HG02885 (cell line): ENCODE measurements around the gene CTIF.

ENCODE experiments used
- ATAC-seq: cut with Tn5 transposase; IDR thresholded peaks from one replicate; pipeline ENCODE4 v1.9.1; 2021; ENCODE audit warnings: mild to moderate bottlenecking; ENCODE audit not compliant: unreplicated experiment, poor library complexity

Gene CTIF

DNA sequence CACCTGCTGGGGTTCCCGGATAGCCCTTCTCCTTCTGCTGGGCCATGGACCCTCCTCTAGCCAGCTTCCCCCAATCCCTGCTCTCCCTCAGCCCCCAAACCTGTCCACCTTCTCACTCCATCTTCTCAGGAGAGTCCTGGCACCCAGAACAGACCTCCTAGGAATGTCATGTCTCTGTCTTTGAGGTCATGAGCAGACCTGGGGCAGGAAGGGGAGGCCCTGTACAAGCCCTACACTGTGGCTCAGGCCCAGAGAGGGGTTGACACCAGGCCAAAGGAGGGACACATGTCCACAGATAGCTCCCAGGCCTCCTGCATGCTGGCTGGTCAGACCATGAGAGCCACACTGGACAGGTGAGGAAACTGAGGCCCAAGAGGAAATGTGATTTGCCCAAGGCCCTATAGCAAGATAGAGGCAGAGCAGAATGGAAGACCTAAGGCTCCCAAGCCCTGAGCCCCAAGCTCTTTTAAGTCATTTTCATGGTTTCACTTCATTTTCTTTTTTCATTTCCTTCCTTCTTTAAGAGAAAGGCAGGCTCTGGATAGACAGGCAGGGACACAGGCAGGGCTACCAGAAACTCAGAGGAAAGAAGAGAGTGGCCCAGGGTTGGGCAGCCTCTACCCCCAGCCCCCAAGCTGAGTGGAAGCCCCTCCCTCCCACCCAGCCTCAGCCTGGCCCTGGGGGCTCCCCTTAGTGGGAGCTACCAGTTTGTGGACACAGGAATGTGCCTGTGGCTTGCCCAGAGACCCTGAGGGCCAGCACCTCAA is 252.2 kb downstream of the CTIF start:
- no peak for ATAC-seq

DNA sequence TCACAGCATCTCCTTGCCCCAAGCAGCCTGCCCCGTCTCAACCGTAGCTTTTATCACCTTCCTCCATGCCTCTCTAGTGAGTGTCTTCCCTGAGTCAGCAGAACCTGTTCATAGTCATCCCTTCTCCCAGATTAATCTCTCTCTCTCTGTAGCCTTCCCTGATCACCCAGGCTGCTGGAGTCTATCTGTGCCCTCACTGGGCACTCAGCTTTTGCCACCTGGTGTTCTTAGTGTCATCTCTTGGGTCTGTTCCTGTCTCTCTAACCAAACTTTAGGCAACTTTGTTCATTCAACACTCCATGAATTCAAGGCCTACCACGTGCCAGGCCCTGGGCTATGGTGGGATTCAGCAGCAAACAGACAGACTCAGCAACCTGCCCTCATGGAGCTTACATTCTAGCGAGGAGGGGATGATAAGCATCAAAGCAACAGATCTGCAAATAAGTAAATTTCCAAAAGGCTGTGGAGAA is 252.8 kb downstream of the CTIF start:
- no peak for ATAC-seq

DNA sequence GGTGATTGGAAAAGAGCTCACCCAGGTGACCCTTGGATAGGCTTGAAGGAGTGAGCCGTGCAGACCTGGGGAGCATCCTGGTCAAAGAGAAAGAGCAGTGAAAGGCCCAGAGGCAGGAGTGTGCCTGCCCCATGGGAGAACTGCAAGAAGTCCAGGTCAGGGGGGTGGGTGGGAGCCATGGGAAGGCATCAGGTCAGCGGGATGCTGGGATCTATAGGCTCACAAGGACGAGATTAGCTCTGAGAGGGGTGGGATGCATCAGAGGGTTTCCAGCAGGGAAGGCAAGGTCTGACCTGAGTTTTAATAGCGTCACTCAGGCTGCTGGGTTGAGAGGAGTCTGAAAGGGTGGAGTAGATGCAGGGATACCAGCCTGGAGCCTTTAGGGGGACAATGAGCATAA is 253.3 kb downstream of the CTIF start:
- no peak for ATAC-seq

DNA sequence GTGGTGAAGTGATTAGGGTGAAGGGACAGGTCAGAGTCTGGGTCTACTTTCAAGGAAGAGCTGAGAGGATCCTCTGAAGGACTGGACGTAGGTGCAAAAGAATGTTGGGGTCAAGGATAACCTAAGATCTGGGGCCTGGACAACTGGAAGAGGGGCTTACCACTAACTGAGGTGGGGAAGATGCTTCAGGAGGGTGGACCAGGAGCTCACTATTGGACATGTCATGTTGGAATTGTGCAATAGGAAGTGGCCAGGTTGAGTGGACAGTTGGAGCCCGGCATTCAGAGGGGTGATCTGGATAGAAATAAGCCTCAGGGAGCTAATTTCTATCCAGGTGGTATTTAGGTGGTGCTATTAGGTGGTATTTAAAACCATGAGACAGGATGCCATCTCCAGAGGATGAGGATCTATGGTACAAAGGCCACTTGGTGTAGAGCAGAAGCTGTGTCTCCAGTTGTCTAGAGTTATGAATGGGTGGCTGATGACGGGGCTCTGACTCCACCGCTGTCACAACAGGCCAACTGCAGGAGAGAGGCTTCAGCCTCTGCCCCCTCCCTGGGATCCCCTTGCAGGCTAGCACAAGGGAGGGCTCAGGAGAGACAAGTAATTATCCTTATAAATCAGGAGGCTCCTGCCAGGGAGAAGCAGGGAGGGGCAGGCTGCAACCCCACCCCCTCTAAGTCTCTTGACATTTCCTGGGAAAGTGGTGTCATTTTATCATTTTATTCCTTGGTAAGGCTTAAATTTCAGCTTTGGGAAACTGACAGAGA is 254.0 kb downstream of the CTIF start:
- no peak for ATAC-seq

DNA sequence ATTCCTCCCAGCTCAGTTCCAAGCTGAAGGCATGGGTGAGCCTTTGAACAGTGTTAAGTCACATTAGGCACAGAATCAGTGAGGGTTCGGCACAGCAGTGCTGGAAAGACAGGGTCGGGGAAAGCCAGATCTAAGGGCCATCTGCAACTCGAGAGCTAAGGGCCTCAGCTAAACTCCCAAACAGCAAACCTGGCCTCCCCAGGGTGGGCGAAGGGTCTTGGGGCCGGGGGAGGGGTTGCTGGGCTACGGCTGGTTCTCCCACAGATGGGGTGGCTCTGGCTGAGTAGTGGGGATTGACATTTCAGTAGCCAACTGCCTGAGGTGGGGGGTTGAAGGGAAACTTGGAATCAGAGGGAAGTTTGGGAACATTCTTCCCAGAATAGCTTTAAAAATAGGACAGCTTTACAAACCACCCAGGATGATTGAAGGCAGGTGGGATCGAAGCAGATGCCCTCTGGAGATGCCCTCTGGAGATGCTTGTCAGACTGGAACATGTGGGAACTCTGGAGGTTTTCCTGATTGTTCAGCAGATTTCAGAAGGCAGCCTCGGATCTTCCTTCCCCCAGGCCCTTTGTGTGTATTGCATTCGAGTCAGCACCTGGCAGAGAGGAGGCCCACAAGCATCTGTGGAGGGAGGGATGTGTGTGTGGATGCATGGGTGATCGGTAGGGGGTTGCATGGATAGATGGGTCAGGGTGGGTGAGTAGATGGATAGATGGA is 255.6 kb downstream of the CTIF start:
- ATAC-seq = no peak

DNA sequence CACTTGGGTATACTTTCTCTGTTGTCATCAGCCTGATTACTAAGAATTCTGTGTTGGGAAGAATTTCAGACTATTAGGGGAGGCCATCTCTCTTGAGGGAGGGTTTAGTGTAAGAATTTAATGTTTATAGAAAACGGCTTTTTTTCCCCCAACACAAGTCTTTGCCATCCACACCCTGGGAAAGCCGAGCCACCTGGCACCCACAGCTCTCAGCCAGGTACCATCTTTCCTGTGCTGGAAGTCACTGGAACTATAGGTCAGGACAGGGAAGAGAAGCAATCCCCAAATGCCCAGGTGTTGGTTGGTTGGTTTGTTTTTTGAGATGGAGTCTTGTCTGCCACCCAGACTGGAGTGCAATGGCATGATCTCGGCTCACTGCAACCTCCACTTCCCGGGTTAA is 256.9 kb downstream of the CTIF start:
- no peak for ATAC-seq

DNA sequence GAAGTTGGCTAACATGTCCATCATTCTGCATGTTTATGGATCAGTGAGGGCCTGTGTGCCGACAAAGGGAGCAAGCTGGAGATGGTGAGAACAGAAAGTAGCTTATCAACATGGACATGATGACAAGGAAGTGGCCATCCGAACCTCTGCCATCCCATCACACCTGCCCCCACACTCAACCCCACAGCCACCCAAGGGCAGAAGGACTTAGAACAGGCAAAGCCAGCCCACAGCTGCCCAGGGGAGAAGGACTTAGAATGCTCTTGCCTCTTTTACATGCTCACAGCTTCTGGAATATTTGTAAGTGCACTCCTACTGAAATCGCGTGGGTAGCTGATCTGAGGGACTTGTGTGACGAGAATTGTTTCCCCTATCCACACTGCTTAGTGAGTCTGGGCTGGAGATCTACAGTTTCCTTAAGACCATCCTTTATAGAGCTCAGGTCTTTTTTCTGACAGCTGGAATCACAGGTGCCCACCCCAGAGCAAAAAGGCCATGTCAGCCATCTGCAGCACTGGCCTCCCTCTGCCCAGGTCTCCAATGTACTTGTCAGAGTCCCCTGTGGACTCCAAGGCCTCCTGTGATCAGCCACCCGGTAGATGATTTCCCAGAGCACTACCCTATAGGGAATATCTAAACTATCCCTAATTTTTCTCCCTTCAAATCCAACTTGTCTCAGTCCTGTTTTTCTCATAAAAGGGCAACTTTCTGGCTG is 257.8 kb downstream of the CTIF start:
- ATAC-seq = no peak

DNA sequence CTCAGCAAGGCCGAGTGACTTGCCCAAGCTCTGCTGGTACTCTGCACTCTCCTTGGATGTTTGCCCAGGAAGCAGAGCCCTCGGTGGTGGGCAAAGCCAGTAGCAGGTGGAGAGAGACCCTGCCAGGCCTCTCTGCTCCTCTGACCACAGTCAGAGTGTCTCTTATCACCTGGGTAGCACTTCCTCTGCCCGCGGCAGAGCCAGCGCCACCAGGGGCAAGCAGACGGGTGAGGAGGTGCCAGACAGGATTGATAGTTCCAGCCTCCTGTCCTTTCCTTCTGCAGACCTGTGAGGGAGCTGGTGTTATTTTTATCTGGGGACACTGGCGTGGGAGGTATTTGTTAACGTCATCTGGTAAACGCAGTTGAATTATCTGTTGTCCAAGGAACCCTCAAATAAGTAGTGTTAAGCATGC is 259.0 kb downstream of the CTIF start:
- ATAC-seq = no peak

DNA sequence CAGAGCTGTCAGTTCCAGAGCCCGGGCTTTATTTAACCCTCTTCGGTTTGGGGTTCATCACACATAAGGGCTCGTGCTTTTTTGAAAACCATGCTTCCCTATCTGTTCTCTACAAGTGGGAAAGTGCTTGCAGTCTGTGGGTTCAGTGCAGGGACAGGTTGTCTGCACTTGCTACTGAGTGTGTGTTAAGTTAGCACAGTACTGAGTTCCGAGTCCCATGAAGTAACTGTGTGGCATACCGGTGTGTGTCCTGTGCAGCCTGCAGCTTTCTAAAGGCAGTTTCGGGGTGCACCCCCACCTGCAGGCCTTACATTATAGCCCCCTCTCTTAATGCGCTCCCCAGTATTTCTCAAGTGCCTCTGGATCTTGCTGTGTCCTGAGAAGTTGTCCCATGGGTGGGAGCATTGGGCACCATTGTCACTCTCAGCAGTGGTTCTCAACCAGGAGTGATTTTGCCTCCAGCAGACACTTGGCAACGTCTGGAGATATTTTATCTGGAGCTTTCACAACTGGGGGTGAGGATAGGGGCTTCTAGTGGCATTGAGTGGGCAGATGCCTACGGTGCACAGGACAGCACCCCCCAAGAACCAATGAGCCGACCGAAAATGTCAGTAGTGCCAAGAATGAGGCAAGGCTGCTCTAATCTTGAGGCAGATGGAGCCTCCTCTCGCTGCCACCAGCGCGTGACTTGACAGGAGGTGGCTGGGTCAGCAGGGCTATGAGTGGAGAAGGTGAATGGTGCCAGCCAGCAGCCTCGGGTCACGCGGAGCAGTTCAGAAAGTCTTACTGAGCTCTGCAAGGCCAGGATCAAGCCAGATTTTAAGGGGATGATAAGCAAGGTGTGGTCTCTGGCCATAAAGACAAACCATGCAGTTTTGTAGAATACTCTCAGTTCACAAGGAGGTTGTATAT is 259.8 kb downstream of the CTIF start:
- ATAC-seq = no peak

DNA sequence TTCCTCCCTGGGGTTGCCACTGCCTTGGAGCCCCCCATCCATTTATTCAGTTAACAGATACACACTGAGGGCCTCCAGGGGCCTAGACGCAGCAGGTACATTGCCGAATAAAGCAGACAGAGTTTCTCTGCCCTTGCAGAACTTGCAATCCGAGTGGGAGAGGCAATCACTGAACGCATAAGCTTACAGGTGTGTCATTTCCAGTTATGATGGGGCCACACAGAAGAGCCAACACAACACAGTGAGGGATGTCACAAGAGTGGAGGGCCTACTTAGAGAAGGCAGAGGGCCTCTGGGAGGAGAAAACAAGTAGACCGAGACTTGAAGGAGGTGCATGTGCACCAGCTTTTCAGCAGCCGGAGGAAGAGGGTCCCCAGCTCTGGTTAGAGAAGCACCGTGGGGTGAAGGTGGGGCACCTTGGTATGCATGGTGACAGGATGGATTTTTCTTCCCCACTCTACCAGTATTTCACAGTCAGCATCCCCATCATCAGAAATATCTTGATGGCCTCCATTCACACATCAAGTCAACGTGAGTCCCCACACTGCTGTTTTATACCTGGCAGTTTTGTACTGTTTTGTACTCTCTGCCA is 261.0 kb downstream of the CTIF start:
- no peak for ATAC-seq

DNA sequence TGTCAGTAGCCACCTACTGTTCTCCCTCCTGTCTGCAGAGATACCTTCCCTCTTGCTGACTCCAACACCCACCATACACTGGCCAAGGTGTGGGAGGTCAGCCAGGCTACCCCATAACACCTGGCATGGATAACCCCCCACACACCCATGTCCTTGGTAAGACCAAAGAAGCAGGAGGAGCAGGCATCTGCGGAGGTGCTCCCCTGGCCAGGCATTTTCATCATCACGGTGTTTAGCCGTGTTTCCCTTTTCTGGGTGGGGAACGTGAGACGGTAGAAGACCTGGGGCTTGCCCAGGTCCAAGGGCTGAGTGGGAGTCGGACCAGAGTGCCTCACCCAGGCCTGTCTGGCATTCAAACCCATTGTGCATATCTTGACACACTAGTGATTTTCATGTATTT is 261.6 kb downstream of the CTIF start:
- no peak for ATAC-seq

DNA sequence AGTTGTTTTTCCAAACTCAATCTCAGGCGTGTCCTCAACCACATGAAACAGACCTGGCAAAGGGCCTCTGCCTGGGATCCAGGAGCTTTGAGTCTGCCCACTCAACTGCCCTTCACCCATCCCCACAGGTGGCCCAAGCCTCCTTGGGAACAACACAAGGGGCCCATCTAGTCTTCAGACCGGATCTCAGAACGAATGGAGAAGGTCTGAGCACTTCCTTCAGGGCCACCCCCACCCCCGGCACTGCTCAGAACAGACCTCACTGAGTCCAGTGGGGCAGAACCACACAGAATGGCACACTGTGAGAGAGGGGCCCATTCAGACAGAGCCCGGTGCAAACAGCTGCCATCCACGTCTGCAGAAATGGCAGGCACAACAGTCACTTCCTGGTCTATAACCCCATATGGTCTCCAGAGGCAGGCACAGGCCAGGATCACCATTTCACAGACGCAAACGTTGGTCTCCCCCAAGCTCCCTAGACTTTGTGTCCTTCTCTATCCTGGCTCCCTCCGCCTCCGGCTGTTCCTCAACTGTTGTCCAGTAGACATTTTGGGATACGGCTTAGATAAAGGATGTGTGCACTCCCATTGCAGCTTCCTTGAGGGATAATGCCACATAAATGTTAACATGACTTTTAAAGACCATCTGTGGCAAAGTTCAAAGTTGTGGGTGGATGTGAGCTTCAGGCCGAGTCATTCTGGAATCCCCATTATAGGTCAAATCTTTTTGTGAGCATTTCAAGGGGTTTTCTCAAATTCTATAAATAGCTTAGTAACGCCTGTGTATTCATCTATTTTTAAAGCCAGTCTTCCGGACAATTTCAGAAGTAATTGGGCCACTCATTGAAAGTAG is 262.3 kb downstream of the CTIF start:
- ATAC-seq = peak; percentile 73

DNA sequence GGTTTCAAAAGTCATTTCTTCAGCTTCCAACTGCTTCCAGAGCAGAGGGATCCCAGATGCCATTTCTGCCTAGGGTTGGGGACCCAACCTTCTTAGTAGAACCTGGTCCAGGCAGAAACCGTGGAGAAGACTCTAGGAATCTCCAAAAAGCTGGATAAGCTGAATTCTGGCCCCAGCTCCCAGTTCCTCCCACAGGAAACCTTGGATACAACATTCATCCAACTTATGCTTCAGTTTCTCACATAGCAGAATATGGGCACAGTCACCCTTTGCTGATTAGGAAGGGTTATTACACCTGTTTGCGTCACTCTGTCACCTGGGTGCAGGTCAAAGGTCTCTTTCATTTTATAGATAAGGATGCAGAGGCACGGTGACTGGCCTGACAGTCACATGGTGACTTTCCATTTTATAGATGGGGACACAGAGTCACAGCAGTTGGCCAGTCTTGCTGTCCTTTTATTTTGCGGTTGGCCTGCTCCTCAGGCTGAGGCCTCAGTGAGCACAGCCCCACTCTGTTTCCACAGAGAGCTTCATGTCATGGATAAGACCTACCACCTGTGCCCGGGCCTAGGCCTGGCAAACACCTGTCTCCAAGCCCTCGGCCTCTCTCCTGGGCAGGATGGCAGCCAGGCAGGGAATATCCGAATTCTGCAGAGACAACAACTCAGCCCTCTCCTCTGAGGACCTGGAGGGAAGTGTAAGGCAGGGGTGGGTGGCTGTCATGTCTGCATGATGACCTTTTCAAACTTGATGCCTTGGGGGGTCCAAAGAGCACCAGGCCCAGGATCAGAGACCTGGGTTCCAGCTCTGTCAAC is 263.1 kb downstream of the CTIF start:
- no peak for ATAC-seq

DNA sequence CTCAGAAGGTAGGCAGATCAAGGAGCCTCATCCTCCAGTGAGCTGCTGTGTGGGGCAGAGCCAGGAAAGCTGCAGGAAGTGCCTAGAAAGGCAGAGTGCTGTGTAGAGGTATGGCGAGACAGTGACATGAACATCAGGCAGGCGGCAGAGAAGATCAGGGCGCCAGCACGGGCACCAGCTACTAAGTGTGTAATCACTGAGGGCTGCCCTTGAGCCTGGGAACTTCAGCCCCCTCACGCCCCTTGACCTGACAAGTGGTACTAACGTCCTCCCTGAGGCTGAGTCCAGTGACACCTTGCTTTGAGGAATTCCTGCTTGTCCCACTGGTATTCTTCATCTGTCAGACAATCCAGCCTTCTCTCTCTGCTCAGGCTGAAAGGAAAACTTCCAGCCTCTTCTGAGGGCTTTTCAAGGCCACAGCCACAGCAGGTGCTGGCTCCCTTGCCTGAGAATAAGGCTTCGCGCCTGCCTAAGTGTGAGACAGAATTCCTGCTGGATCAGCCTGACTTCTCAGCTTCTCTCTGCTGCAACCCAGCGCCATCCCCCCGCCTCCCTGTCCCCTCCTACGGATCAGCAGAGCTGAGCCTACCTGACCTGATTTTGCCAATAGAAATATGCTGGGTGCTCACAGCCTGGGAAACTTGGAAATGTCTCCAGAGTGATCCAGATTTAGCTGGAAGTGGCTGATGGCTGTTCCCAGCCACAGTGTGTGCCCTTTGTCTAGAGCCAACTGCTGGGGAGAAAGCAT is 263.9 kb downstream of the CTIF start:
- no peak for ATAC-seq

DNA sequence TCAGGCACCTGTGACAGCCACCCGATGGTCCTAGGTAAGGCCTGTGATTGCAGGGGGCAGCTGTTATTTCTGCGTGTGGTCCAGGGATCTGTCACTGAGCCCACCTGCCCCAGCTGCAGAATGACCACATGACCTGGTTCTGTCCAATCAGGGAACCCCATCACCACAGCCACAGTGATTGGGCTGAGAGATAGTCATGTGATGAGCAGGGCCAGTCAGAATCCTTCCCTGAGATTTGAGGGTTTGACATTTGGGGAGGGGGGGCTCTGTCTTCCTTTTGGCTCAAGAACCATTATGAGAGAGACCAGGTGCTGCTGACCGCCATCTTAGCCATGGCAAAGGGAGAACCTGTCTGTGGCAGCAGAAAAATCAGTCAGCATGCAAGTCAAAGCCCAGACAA is 264.7 kb downstream of the CTIF start:
- ATAC-seq = no peak

DNA sequence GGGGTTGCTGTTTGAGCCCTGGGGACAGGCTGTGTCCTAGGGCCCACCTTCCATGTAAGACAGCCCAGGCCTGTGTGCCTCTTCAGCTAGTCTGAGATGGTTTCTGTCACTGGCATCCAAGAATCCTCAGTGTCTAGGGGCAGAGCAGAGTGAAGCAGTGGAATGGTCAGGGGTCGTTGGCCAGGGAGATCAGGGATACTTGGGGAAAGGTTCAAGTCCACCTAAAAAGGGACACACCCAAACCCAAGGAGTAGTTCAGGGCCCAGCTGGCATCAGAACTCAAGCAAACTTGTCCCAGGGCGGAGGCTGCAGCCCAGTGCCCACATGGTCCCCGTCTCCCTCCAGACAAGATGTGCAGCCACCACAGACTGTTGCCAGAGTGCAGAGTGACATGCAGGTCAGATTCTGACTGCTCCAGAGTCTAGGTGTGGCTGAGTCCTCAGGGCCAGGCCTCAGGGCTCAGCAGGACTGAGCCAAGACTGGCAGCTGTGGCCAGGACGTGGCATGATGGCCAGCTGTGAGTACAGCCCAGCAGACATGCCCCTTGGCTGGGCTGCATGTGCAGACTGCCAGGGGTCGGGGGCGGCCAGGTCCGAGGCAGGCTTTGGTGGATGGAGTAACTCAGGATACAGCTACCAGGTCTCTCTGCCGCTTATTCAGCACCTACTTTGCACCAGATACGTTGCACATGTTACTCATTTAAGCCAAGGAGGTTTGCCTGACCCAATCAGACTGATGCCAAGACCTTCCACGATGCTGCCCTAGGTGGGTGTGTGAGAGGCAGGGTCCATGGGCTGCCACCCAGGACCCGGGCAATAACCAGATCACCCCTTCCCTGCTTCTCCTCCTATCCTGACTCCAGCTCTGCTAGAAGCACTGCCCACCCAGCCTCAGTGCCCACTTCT is 265.4 kb downstream of the CTIF start:
- ATAC-seq = no peak
